Mesodermal cell (in vitro differentiated cells): ENCODE results near the gene STARD10. TPM values are rescaled to one million over a fixed set of nuclear protein-coding genes. Genes with fewer than 3 reads are reported as not detected.

Experiments
- H3K27ac ChIP-seq: 2 replicates; pipeline ENCODE4 v1.7.0; 2013; ENCODE audit warnings: mild to moderate bottlenecking, low read depth, low read length, moderate library complexity; ENCODE audit not compliant: severe bottlenecking
- H3K36me3 ChIP-seq: 2 replicates; pipeline ENCODE4 v1.7.1; 2013; ENCODE audit warnings: mild to moderate bottlenecking, low read length, moderate library complexity; ENCODE audit not compliant: control insufficient read depth, insufficient read depth
- H3K4me1 ChIP-seq: one replicate; pipeline ENCODE4 v1.7.1; 2013; ENCODE audit warnings: mild to moderate bottlenecking, low read length; ENCODE audit not compliant: insufficient read depth, control insufficient read depth, poor library complexity, severe bottlenecking
- H3K4me3 ChIP-seq: 2 replicates; pipeline ENCODE4 v1.7.0; 2013; ENCODE audit warnings: low read length, control low read depth, mild to moderate bottlenecking; ENCODE audit not compliant: insufficient read depth, poor library complexity, severe bottlenecking; ENCODE audit errors: extremely low read depth
- H3K9me3 ChIP-seq: 2 replicates; pipeline ENCODE4 v1.7.1; 2013; ENCODE audit warnings: mild to moderate bottlenecking, low read length, moderate library complexity; ENCODE audit not compliant: control insufficient read depth
- WGBS, 2 experiments: methylation state at CpG; one replicate each; pipeline ENCODE4 v1.1.5; 2013; ENCODE audit warnings: missing lambda C conversion rate in 2 of 2; ENCODE audit not compliant: insufficient coverage in 2 of 2; 5-methylcytosine and 5-hydroxymethylcytosine counted together
- polyA plus RNA-seq, 2 experiments: library from polyadenylated mRNA; stranded (reverse); fragments of 50-300 nt; gene quantifications; one replicate each; pipeline ENCODE4 v1.2.3, GENCODE V29; 2013

STARD10 gene
- 56.6 TPM for polyA plus RNA-seq (2013, experiment 1 of 2)
- polyA plus RNA-seq (2013, experiment 2 of 2): 45.7 TPM

- Histone ChIP-seq H3K4me3 (peak within 1 kb of the TSS; percentile 62), H3K27ac (peak within 1 kb of the TSS; percentile 77)
- WGBS, 2 experiments: 1% methylated on average over 51 to 54 of the region's 55 CpGs
Measured at GRCh38 chr11:72793425-72794367, at the start of gene STARD10. Gene STARD10, minus strand, starts transcription at chr11:72794047. Its CDS starts 12,866 bp downstream, at chr11:72781181.

GRCh38 chr11:72842653-72843330 is 48.9 kb upstream of the STARD10 start:
- WGBS, 2 experiments: 94 to 96% methylated on average over 12 to 13 of the region's 14 CpGs
- H3K4me1 ChIP-seq: peaks cover 9% of the 10 kb centered on the region
- H3K9me3 ChIP-seq: no peaks in the 10 kb centered on the region
- H3K36me3 ChIP-seq: peaks cover 35% of the 10 kb centered on the region
- H3K4me3 ChIP-seq: no peak overlapping the region
- H3K27ac ChIP-seq: no peak overlapping the region

More at GRCh38 chr11:72793425-72794367, at the start of gene STARD10:
- peaks cover 15% of the 10 kb centered on the region for H3K4me1 ChIP-seq
- no peaks in the 10 kb centered on the region for H3K9me3 ChIP-seq
- H3K36me3 ChIP-seq: no peaks in the 10 kb centered on the region

- Histone ChIP-seq H3K4me3 (no peak overlapping the region), H3K27ac (no peak overlapping the region), H3K9me3 (no peaks in the 10 kb centered on the region), H3K4me1 (peaks cover 9% of the 10 kb centered on the region), H3K36me3 (peaks cover 41% of the 10 kb centered on the region)
- WGBS, 2 experiments: 80 to 95% methylated on average over 3 to 4 of the region's 5 CpGs
Measured at GRCh38 chr11:72842126-72842525, 48.3 kb upstream of the STARD10 start.

GRCh38 chr11:72841397-72841796 is 47.5 kb upstream of the STARD10 start:
- Histone ChIP-seq H3K27ac (no peak overlapping the region), H3K4me1 (peaks cover 9% of the 10 kb centered on the region), H3K36me3 (peaks cover 41% of the 10 kb centered on the region), H3K4me3 (no peak overlapping the region), H3K9me3 (no peaks in the 10 kb centered on the region)
- 82 to 83% methylated on average over 7 of the region's 7 CpGs for WGBS, 2 experiments

- H3K4me1 ChIP-seq: peaks cover 9% of the 10 kb centered on the region
- H3K36me3 ChIP-seq: peaks cover 44% of the 10 kb centered on the region
- H3K27ac ChIP-seq: no peak overlapping the region
- 94 to 100% methylated on average over 3 to 4 of the region's 4 CpGs for WGBS, 2 experiments
- no peak overlapping the region for H3K4me3 ChIP-seq
- no peaks in the 10 kb centered on the region for H3K9me3 ChIP-seq
Measured at GRCh38 chr11:72840780-72841179, 46.9 kb upstream of the STARD10 start.

GRCh38 chr11:72838691-72839305 is 45.0 kb upstream of the STARD10 start:
- peaks cover 9% of the 10 kb centered on the region for H3K4me1 ChIP-seq
- H3K36me3 ChIP-seq: peaks cover 43% of the 10 kb centered on the region
- WGBS, 2 experiments: 92% methylated on average over 2 of the region's 4 CpGs; no CpG with 5 or more reads in 1 of the 2 experiments
- H3K9me3 ChIP-seq: no peaks in the 10 kb centered on the region
- no peak overlapping the region for H3K27ac ChIP-seq
- no peak overlapping the region for H3K4me3 ChIP-seq

- Histone ChIP-seq H3K4me1 (peaks cover 20% of the 10 kb centered on the region), H3K27ac (no peak overlapping the region), H3K36me3 (peaks cover 36% of the 10 kb centered on the region), H3K9me3 (no peaks in the 10 kb centered on the region), H3K4me3 (no peak overlapping the region)
- WGBS, 2 experiments: 80 to 83% methylated on average over 1 of the region's 4 CpGs
Measured at GRCh38 chr11:72836111-72836510, 42.3 kb upstream of the STARD10 start.

GRCh38 chr11:72834905-72835304 is 41.1 kb upstream of the STARD10 start:
- WGBS, 2 experiments: 95 to 97% methylated on average over 5 of the region's 5 CpGs
- Histone ChIP-seq H3K9me3 (no peaks in the 10 kb centered on the region), H3K4me1 (peaks cover 17% of the 10 kb centered on the region), H3K27ac (no peak overlapping the region), H3K36me3 (peaks cover 31% of the 10 kb centered on the region), H3K4me3 (no peak overlapping the region)

GRCh38 chr11:72833811-72834493 is 40.1 kb upstream of the STARD10 start:
- Histone ChIP-seq H3K9me3 (no peaks in the 10 kb centered on the region), H3K27ac (no peak overlapping the region), H3K4me3 (no peak overlapping the region), H3K4me1 (peaks cover 12% of the 10 kb centered on the region), H3K36me3 (peaks cover 25% of the 10 kb centered on the region)
- 89 to 93% methylated on average over 4 to 7 of the region's 8 CpGs for WGBS, 2 experiments
